Measurements from ENCODE around the gene BMP2.

Gene BMP2

GRCh38 chr20:6732851-6733250 lies 34.6 kb upstream of the BMP2 start:
- TF ChIP-seq CTCF (IDR thresholded peaks at IDR 0.05; ENCODE audit: low read depth, low read length), result no peak
- no peak for DNase-seq (ENCODE audit: low read depth, low spot score)
- in situ Hi-C loops (cut with HindIII; ENCODE audit: low sequenced_read_pairs), result no loop called here
- no peak overlapping the region for H3K4me3 ChIP-seq (ENCODE audit: low read depth, low read length)

DNA sequence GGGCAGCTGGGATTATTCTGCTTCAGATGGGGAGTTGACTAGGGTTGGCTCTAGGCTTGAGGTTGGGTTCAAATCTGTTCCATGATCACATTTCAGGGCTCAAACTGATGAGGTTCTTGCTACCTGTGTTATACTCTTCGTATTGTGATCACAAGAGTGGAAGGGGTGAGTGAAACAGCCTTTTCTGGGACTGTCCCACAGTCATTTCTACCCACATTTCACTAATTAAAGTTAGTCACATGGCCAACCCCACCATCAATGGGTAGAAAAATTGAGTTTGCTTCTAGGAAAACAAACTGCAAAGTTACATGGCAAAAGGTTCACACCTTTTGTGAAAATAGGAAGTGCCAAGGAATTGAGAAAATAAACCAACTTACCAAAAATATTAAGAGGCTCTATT lies 33.5 kb upstream of the BMP2 start:
- TF ChIP-seq CTCF (IDR thresholded peaks at IDR 0.05; ENCODE audit: low read depth, low read length), result no peak
- DNase-seq (ENCODE audit: low read depth, low spot score), result no peak
- in situ Hi-C loops (cut with HindIII; ENCODE audit: low sequenced_read_pairs), result no loop called here
- H3K4me3 ChIP-seq (ENCODE audit: low read depth, low read length), result no peak overlapping the region

GRCh38 chr20:6735942-6736845 lies 31.3 kb upstream of the BMP2 start:
- in situ Hi-C loops (cut with HindIII; ENCODE audit: low sequenced_read_pairs), result no loop called here
- no peak for DNase-seq (ENCODE audit: low read depth, low spot score)
- H3K4me3 ChIP-seq (ENCODE audit: low read depth, low read length), result no peak overlapping the region
- no peak for TF ChIP-seq CTCF (IDR thresholded peaks at IDR 0.05; ENCODE audit: low read depth, low read length)

GRCh38 chr20:6739406-6739805 lies 28.1 kb upstream of the BMP2 start:
- no peak for TF ChIP-seq CTCF (IDR thresholded peaks at IDR 0.05; ENCODE audit: low read depth, low read length)
- in situ Hi-C loops (cut with HindIII; ENCODE audit: low sequenced_read_pairs), result no loop called here
- no peak for DNase-seq (ENCODE audit: low read depth, low spot score)
- no peak overlapping the region for H3K4me3 ChIP-seq (ENCODE audit: low read depth, low read length)

DNA sequence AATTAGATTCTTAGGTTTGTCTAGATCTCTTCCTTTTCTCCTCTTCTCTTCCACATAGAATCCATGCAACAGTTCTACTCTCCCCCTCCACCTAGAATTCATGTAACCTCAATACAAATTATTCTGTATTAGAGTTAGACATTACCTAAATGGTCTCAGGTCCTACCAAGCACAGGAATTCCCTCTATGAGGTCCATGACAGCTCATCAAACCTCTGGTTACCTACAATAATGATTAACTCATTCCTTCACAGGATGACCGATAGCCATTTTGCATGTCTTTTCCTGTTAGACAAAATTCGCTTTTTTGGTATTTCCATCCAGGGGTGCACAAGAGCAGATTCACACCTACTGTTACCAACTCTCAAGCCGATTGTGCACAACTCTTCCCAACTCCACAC lies 27.4 kb upstream of the BMP2 start:
- no peak for TF ChIP-seq CTCF (IDR thresholded peaks at IDR 0.05; ENCODE audit: low read depth, low read length)
- DNase-seq (ENCODE audit: low read depth, low spot score), result no peak
- in situ Hi-C loops (cut with HindIII; ENCODE audit: low sequenced_read_pairs), result no loop called here
- H3K4me3 ChIP-seq (ENCODE audit: low read depth, low read length), result no peak overlapping the region

GRCh38 chr20:6744180-6744579 lies 23.3 kb upstream of the BMP2 start:
- TF ChIP-seq CTCF (IDR thresholded peaks at IDR 0.05; ENCODE audit: low read depth, low read length), result no peak
- no peak for DNase-seq (ENCODE audit: low read depth, low spot score)
- no peak overlapping the region for H3K4me3 ChIP-seq (ENCODE audit: low read depth, low read length)
- in situ Hi-C loops (cut with HindIII; ENCODE audit: low sequenced_read_pairs), result no loop called here
